ENCODE results near the gene IPPK. TPM values are rescaled to one million over a fixed set of nuclear protein-coding genes. Genes with fewer than 3 reads are reported as not detected.

The IPPK gene
- total and polyA plus RNA-seq, 2 of the 4 experiments (the other 2 are of a cell fraction): 25.1 to 26.8 TPM

- H3K27me3 ChIP-seq (ENCODE audit: control insufficient read depth, insufficient read depth, low read length): no peaks in the 10 kb centered on the region
- no peaks in the 10 kb centered on the region for H3K9me3 ChIP-seq (ENCODE audit: control insufficient read depth, insufficient read depth, low read length)
- DNase-seq (no peak), ATAC-seq (ENCODE audit: low read depth) (no peak)
- TF ChIP-seq FOS (IDR thresholded peaks at IDR 0.05; ENCODE audit: low read depth, low read length) (no peak), BHLHE40 (IDR thresholded peaks at IDR 0.05; ENCODE audit: low read depth, low read length) (no peak), MAFK (IDR thresholded peaks at IDR 0.05; ENCODE audit: low read depth, low read length) (no peak), SMC3 (IDR thresholded peaks at IDR 0.05; ENCODE audit: low read depth, low read length) (no peak), RCOR1 (IDR thresholded peaks at IDR 0.05; ENCODE audit: insufficient replicate concordance, low read length) (no peak), NFE2L2 (IDR thresholded peaks at IDR 0.05; ENCODE audit: low read depth, low read length) (no peak), MXI1 (IDR thresholded peaks at IDR 0.05; ENCODE audit: borderline replicate concordance, low read depth, low read length) (no peak), USF2 (IDR thresholded peaks at IDR 0.05; ENCODE audit: low read depth, low read length) (no peak), ELK1 (IDR thresholded peaks at IDR 0.05; ENCODE audit: borderline replicate concordance, low read depth, low read length) (no peak), CEBPB (IDR thresholded peaks at IDR 0.05; ENCODE audit: low read depth, low read length) (no peak)
- peaks cover 24% of the 10 kb centered on the region for H3K36me3 ChIP-seq (ENCODE audit: control insufficient read depth, insufficient read depth, low read length)
- no peak overlapping the region for H2BK15ac ChIP-seq (ENCODE audit: low read depth, low read length)
- no peak overlapping the region for H2AK9ac ChIP-seq (replicated peaks; ENCODE audit: low read depth, low read length, poor library complexity)
- no peak overlapping the region for H3K4ac ChIP-seq (ENCODE audit: low read depth, low read length)
- H4K8ac ChIP-seq (ENCODE audit: low read depth in 2 of 2, low read length in 2 of 2): no peak overlapping the region
- ChIA-PET CTCF (no interaction called here), POLR2A (ENCODE audit: unreplicated experiment) (no interaction called here)
- BruUV-seq (replicated peaks): no TSS peak
- peaks cover 27% of the 10 kb centered on the region for H3K9me1 ChIP-seq (ENCODE audit: insufficient read depth, low read length)
- H2BK5ac ChIP-seq (ENCODE audit: low read depth, low read length, poor library complexity, severe bottlenecking): no peak overlapping the region
- H2AFZ ChIP-seq (replicated peaks; ENCODE audit: low read length, poor library complexity): no peak overlapping the region
- in situ Hi-C loops (cut with MboI; ENCODE audit: low sequenced_read_pairs) (no loop called here), intact Hi-C loops (cut with micrococcal nuclease) (no loop called here), dilution Hi-C loops (cut with HindIII; ENCODE audit: low sequenced_read_pairs, unreplicated experiment) (no loop called here)
- WGBS, 2 experiments (ENCODE audit: extremely low coverage in 2 of 2, insufficient read length in 1 of 2): no CpG with 5 or more reads among the region's 5 CpGs
- H4K5ac ChIP-seq (ENCODE audit: low read depth, low read length): no peak overlapping the region
- no peak overlapping the region for H2BK20ac ChIP-seq (ENCODE audit: low read depth, low read length)
- H3K79me1 ChIP-seq (ENCODE audit: low read depth in 1 of 2, low read length in 2 of 2): peaks cover 0 to 3% of the 10 kb centered on the region in 2 experiments; a peak in 1 of 4 replicates
- no peak overlapping the region for H3K23ac ChIP-seq (ENCODE audit: low read depth, low read length)
- no peak overlapping the region for H3K18ac ChIP-seq (ENCODE audit: low read depth, low read length)
- H2BK120ac ChIP-seq (ENCODE audit: low read depth, low read length): no peak overlapping the region
- peaks cover 10% of the 10 kb centered on the region for H3K4me1 ChIP-seq (ENCODE audit: control insufficient read depth, insufficient read depth, low read length)
- no peak overlapping the region for H2AK5ac ChIP-seq (ENCODE audit: low read depth, low read length)
- H3K14ac ChIP-seq (replicated peaks; ENCODE audit: low read depth, low read length): no peak overlapping the region
- H4K91ac ChIP-seq (ENCODE audit: insufficient read depth, low read depth, low read length): no peak overlapping the region
- no peak overlapping the region for H3K9ac ChIP-seq (ENCODE audit: low read depth, low read length)
- no peak overlapping the region for H3K56ac ChIP-seq (ENCODE audit: extremely low read depth, insufficient read depth, low read length)
- no peaks in the 10 kb centered on the region for H4K20me1 ChIP-seq (ENCODE audit: insufficient read depth, low read length)
- no peak overlapping the region for H3K4me2 ChIP-seq (ENCODE audit: low read depth, low read length)
- no peak overlapping the region for H3K27ac ChIP-seq (ENCODE audit: insufficient read depth, low read length)
- H3K4me3 ChIP-seq (ENCODE audit: insufficient read depth, low read depth, low read length): no peak overlapping the region
These were observed 57.6 kb downstream of the IPPK start for GRCh38 chr9:92612292-92612691.
